ENCODE measurements around the gene SNX25.
"Not testable (repeated sequence)": the region's sequence is repeated elsewhere in the genome, so short reads cannot be mapped to it uniquely, and the experiment has no call there.

SNX25 gene

DNA sequence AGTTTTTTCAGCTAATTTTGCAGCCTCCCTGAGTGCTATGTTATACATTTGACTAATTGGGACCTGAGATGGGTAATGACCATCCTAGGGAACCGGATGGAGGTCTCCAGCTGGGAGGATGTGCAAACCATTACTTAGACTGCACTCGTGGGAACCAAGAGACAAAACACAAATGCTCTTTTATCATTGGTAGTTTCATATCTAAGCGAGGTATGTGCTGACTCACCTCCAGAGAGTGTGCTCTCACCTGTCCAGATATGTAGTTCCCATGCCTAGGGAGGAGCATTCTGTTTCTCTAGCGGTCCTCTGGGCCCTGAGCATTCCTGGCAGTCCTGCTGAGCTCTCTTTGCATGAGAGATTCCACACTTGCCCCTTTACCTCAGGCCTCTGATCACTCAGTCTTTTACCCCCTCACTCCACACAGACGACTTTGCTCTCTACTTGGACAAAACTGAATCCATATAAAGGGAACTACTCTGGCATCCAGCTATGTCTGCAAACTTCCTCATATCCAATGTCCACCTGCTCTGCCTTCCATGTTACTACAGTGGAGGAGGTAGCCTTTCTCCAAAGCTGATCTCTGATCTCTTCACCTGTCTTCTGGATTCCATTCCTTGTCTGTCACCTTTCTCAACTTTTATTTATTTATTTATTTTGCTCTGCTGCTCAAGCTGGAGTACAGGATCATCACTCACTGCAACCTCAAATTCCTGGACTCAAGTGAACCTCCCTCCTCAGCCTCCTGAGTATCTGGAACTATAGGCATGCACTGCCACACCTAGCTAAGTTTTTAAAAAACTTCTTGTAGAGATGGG is 97.9 kb downstream of the SNX25 start:
- DNase-seq (ENCODE audit: low spot score), result no peak

DNA sequence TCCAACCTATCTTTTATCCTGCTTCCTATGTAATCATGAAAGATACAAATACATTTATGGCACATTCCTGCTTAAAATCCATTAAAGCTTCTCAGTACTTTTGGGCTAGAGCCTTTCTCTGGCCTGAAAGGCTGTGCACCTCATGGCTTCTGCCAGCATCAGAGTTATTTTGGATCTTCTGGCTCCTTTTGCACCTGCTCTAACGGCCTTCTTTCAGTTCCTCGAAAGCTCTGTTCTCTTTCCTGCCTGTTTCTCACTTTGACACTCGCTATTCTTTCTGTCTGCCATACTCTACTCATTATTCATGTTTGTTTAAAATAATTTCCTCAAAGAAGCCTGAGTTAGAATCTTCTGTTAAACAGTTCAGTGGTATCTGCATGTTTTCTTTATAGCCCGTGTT is 100.4 kb downstream of the SNX25 start:
- DNase-seq (ENCODE audit: low spot score), result no peak

DNA sequence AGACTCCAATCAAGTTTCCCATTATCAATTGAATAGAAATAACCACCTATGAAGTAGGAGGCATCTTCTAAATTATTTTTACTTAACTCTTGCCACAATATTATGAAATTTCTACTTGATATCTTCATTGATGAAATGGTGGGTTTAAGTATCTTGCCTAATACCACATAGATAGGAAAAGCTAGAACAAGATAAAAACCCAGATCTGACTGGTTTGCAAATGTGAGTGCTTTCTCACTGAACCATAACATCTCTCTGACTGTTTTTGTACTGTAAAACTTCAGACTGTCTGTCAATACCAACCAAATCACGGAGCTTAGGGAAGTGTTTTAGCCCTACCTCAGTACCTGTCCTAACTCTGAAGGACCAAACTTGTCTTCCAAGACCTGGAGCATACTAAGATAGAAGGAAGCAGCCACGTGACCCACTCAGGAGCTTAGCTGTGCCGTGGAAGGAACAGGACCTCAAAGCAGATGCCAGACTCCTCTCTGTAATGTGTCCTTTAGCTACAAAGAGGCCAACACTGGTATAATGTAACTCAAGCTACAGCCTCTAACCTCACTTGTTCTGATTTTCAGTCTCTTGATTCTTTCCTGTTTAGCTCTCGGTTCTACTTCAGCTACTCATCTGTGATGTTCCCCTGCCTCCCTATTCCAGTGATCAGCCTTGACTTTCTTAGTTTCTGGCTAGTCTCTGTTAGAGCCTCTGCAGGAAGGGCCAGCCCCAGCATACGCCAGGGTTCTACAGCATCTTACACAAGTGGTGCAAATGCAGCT is 101.9 kb downstream of the SNX25 start:
- DNase-seq (ENCODE audit: low spot score), result no peak

- no peak for DNase-seq (ENCODE audit: low spot score)
Measured at GRCh38 chr4:185312699-185313098, 103.3 kb downstream of the SNX25 start.

GRCh38 chr4:185317462-185317861 is 108.1 kb downstream of the SNX25 start:
- not testable (repeated sequence) for DNase-seq (ENCODE audit: low spot score)

GRCh38 chr4:185317880-185318279 is 108.5 kb downstream of the SNX25 start:
- DNase-seq (ENCODE audit: low spot score), result no peak

GRCh38 chr4:185318679-185319078 is 109.3 kb downstream of the SNX25 start:
- no peak for DNase-seq (ENCODE audit: low spot score)

- DNase-seq (ENCODE audit: low spot score), result no peak
Measured at GRCh38 chr4:185322803-185323202, 113.4 kb downstream of the SNX25 start.

- no peak for DNase-seq (ENCODE audit: low spot score)
Measured at GRCh38 chr4:185323606-185324005, 114.2 kb downstream of the SNX25 start.

- not testable (repeated sequence) for DNase-seq (ENCODE audit: low spot score)
Measured at GRCh38 chr4:185324361-185324760, 115.0 kb downstream of the SNX25 start.

- not testable (repeated sequence) for DNase-seq (ENCODE audit: low spot score)
Measured at GRCh38 chr4:185325721-185326120, 116.3 kb downstream of the SNX25 start.

- no peak for DNase-seq (ENCODE audit: low spot score)
Measured at GRCh38 chr4:185328586-185328985, 119.2 kb downstream of the SNX25 start.

DNA sequence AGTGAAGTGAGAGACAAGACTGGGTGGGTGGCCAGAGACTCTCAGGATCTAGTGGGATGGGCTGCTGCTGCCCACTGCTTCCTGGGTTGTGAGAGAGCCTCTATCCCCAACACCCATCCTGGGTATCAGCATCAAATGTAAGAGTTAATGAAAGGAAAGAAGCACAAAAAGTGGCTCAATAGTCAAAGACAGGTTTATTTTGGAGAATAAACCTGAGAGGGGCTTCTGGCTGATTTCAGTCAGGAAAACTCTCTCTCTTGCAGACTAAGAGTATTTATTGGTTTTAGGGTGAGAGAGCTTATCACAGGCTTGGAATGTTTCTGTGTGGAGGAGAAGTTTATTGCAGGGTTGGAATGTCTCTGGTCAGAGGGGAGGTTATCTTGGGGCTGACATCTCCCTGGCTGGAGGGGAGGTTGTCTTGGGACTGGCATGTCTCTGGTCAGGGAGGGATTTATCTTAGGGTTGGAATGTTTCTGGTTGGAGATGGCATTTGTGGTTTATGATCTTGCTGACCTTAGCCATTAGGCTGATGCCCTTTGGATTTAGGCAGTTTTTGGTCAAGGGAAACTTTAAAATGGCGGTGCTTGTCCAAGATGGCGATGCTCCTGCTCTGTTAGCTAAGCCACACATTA is 120.6 kb downstream of the SNX25 start:
- not testable (repeated sequence) for DNase-seq (ENCODE audit: low spot score)

GRCh38 chr4:185332575-185333464 is 123.4 kb downstream of the SNX25 start:
- DNase-seq (ENCODE audit: low spot score), result no peak

GRCh38 chr4:185334326-185334725 is 124.9 kb downstream of the SNX25 start:
- DNase-seq (ENCODE audit: low spot score), result no peak

GRCh38 chr4:185335579-185335978 is 126.2 kb downstream of the SNX25 start:
- DNase-seq (ENCODE audit: low spot score), result no peak

DNA sequence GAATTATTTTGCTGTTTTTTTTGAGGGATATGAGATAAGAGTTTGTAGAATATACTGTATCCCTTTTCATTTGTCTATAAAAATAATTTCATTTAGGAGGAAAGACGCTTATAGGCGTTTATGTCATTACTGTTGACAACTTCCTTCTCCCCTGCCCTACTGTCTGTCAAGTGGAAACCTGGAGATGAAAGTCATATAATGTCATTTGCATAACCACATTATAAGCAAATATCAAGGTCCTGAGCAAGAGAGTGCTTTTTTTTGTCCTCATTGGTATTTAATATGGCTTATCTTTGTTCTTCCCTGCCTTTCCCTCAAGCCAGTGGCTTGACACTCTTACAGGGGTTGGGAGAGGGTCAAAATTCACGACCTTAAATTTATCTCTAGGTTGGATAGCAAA is 130.5 kb downstream of the SNX25 start:
- no peak for DNase-seq (ENCODE audit: low spot score)

GRCh38 chr4:185341377-185341776 is 132.0 kb downstream of the SNX25 start:
- no peak for DNase-seq (ENCODE audit: low spot score)

DNA sequence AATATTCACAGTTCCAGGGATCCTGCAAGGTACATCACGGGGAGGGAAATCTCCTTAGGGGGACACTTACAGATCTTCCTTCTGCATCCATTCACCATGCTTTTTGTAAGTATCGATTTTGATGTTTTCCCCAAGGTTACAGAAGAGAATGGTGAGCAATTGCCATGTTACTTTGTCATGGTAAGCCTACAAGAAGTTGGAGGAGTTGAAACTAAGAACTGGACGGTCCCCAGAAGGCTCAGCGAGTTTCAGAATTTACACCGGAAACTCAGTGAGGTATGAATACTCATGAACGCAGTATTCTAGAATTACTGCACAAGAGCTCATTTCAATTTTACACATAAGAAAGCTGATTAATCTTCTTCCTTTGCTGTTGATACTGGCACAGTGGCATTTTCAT is 132.4 kb downstream of the SNX25 start:
- DNase-seq (ENCODE audit: low spot score), result no peak

GRCh38 chr4:185343726-185344581 is 134.6 kb downstream of the SNX25 start:
- DNase-seq (ENCODE audit: low spot score), result peak; percentile 30
